Mammary epithelial cell (primary cell): ENCODE results near the gene CLRN1.

ENCODE experiments used
- CTCF ChIP-seq, 2 donors: IDR thresholded peaks in 1 of 2; conservative IDR thresholded peaks in 1 of 2; 2 replicates each; pipeline ENCODE4 v1.5.1; 2011 to 2012; ENCODE audit warnings: inconsistent platforms in 2 of 2, low read length in 2 of 2, mild to moderate bottlenecking in 2 of 2, control low read depth in 1 of 2, low read depth in 1 of 2; ENCODE audit not compliant: insufficient read depth in 1 of 2; ENCODE audit errors: extremely low read depth in 1 of 2
- EZH2 ChIP-seq: IDR thresholded peaks from 2 replicates; pipeline ENCODE4 v1.6.1; 2012; ENCODE audit warnings: low read length, inconsistent platforms, borderline replicate concordance

- no peak for TF ChIP-seq CTCF (conservative IDR thresholded peaks at IDR 0.05 in 1 of 2, IDR thresholded peaks at IDR 0.05 in 1 of 2; ENCODE audit: extremely low read depth in 1 of 2, insufficient read depth in 1 of 2, low read depth in 1 of 2, low read length in 2 of 2)
- no peak for TF ChIP-seq EZH2
These were observed 67.2 kb downstream of the CLRN1 start, which contains the start of gene MINDY4B for GRCh38 chr3:150905339-150905738.
